ENCODE measurements around the gene FTO.

FTO gene

DNA sequence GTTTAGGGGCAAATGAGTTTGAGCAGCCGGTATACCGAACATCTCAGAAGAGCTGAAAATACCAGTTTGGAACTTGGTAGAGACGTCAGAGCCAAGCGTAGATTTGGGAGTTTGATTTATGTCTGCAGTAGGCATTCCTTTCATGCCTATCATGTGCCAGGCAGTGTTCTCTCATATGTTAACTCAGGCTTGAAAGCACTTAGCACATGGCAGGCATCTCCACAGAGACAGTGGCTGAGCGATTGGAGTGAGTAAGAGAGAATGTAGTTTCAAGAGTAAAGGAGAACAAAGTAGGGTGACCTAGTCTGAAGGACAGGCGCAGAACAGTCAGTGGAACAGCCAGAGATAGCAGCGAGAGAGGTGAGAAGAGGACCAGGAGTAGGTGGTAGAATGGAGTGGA lies 207.0 kb downstream of the FTO start:
- DNase-seq = no peak

DNA sequence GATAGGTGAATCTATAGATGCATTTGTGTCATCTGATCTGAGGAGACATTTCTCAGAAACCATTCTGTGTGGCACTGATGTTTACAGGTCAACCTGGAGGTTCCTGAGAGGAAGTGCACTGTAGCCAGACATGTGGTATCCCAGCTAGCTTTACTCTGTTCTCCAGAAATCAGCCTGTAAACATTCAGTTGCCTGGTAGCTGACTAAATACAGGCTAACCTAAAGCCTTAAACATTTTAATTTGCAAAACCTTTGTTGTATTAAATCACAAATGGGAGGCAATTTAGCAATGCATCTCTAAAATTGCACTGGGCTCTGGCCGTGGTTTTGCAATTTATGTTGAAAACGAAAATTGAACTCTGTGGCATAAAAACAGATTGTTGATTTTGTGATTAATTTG lies 207.6 kb downstream of the FTO start:
- DNase-seq = no peak

DNA sequence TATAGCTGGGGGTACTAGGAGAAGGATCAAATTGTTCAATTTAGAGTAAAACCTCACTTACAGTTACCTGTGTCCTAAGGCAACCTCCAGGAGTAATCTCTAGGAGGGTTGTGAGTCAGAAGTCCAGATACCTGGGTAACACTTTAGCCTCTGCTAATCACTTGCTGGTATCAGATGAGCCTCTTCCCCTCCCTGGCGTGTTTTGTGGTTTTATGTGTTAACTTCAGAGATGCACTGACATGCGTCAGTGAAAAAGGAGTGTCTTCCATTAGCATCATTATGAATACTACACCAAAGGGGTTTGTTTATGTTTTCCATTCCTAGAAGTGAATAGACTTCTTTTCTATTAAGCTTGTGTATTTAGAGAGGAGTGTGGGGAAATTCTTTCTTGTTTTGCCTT lies 208.2 kb downstream of the FTO start:
- DNase-seq = no peak

DNA sequence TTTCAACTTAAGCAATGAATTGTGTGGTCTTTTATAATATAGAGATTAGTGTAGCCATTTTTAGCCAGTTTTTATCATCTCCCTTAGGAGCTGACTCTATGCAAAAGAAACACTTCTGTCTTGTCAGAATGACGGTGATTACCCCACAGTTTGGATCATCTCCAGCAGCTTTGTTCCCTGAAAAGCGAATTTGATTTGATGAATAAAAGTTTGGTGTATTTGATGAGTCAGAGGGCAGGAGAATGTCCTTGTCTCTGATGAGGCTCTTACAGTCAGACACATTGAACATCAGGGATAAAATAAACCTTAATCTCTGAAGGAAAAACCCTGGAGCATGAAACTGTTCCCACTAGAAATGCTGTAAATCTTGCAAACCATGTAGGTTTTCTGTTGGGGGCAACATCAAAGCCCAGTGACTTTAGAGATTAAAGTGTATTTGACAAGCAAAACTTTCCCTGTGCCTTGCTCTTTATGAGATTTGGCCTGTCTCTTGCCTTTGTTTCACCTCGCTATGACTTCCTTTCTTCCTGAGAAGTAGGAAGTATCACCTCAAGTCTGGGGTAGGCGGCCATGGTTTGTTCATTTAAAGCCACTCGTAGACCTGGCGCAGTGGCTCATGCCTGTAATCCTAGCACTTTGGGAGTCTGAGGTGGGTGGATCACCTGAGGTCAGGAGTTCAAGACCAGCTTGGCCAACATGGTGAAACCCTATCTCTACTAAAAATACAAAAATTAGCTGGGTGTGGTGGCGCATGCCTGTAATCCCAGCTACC lies 209.3 kb downstream of the FTO start:
- DNase-seq = no peak

DNA sequence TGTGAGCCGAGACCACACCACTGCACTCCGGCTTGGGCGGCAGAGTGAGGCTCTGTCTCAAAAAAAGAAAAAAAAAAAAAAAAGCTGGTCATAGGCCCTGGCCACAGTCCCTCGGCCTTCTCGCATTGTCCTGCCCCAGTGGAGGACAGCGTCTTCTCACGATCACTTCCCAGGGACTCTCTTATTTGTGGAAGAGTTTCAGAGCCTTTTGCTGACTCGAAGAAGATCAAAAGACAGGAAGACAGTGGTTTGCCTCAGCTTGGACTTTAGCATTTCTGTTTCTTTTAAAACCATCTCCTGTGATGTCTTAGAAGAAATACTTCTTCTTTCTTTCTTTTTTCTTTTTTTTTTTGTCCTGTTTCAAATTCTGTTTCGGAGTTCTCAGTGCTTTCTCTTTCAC lies 210.0 kb downstream of the FTO start:
- DNase-seq = no peak

DNA sequence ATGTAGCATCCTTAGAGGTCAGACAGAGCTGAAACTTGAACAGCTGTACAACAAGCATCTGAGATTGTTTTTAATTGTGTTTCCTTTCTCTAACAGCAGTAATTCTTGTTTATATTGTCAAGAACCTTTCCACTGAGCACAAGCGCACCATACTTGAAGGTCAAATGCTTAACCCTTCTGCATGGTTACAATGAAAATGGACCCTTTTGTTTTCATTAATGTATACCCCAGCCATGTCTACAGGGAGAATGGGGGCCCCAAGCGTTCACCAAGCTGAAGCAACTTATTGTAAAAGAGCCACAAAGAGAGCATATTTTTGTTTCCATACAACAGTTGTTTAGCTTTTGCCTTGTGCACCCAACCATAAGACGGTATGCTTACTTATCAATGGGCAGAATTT lies 210.8 kb downstream of the FTO start:
- no peak for DNase-seq

DNA sequence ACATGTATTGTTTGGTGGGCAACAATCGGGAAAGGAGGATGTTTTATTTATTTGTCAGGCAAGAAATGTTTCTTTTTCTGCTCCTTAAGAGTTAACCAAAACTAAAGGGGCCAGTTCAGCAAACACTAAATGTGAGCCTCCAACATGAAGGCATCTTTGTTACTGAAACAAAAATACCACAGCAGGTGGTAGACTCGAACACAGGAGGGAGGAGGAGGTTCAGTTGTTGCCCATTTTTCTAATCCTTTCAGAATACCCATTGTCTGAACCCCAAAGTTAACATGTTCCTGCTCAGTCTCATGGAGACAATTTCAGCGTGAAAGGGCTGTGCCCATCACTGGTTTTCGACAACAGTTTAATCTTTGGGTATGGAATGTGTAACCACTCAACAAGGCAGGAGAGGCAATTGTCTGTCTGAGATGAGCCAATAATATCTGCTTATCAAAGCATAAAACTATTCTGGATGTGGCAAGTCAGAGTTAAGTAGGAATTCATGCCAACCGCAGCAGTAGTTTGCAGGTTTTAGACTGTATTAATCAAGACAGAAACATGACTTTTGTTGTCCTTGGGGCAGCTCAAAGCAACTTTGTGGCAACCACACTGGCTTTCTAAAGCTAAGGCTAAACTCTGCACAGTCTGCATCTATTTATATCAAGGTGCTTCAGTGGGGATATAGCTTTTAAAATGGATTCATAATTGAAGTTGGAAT lies 211.7 kb downstream of the FTO start:
- DNase-seq = no peak

DNA sequence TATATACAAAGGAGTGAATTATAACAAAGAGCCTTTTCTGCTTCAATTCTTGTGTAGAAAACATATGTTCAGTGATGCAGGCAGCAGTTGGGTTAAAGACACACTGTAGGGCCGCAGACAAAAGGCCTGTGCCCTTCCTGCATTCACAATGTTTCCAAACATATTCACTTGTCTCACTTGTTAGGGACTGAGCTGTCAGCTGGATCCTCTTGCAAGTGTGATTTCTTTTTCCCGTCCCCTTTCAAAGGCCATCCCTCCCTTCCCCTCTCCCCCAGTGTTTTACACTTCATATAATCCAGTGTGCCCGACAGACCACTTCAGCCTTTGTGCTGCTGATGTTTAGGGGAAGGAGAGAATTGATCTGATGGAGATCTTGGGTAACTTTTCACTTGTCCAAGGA lies 217.0 kb downstream of the FTO start:
- no peak for DNase-seq

DNA sequence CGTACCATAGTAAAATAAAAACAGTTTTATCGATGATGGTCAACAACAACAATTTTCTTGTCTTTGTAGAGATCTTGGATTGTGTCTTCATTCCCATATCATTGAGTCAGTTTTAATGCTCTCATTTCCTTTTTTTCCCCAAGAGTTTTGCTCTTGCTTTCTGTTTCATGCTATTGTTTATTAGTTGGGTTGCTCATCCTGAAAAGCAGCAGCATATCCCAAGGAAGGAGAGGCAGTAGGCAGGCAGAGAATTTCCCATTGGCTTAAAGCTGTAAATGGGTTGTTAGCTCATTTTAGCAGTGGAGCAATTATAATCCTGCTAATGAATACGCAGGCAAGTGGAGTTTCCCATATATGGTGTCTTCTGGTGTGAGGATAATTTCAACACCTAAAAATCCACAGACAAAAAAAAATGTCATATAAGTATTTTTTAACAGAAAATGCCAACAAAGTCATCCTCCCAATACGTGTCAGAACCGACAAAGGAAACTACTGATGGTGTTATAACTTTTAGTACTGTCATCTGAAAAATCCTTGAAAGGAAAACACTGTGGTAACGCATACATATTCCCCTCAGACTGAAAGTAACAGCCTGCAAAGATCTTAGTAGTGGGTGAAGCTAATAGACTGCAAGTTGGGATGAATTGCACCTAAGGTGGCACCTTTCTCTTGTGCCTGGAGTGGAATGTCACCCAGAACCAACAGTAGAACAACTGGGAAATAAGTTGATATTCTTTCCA lies 218.3 kb downstream of the FTO start:
- DNase-seq = no peak

DNA sequence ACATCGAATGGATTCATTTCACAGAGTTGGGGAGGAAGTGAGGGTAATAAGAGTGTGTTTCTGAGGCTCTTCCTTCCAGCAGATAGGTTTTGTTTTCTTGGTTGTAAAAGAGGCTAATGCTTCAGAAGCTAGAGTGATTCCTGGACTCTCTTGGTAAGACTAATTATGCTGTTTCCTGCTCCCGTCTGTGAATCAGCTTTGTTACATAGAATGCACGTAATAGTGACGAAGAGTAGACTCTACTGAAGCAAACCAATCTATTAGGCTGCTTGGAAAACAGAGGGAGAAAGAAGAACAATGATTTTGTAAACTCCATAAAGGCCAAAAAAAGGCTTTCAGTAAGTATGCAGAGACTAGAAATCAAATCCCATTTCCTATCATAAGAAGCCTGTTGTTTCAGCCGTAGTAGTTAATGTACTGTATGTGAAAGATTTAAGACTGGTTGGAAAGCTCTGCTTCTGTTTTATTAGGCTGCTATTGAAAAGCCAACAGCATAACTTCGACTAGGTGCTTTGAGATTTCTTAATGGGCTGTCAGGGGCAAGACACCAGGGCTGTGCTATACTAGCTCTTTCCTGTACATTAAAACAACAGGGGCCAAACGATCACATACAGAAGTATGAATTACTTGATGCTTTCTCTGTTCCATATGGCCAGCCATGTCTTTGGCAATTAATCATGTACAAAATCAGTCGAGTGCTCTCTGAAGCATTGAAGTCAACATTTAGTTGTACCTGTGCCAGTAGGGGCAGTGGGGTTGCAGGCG lies 219.0 kb downstream of the FTO start:
- DNase-seq = no peak

DNA sequence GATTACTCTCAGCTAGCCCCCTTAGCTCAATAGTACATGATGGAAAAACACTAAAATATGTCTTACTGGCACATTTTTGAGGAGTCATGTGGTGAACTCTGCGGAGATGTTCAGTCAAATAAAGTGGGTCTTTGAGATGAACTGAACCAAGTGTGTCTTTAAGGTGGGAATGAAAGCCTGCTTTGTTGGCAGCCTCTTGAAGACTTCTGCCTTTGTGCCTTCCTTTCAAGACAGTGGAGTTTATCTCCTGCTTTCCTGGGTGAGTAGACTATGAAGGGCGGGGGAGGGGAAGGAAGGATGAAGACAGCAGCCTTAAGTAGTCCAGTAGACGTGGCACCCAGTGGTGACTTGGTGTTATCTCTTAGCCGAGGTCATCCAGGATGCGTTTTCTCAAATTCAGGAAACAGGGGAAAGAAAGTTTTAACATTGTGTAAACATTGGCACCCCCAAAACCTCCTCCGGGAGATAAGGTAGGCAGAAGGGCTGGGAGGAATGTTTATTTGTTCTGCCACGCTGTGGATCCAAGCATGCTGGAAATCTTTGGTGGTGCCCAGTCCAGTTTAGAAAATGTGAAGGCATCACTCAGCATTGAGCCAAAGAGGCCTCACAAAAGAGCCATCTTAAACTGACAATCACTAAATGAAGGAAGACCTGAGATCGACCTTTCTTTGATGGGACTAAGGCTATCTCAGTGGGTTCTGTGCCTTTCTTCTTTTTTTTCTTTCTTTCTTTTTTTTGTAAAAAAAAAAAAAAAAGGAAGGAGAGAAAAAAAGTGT lies 220.6 kb downstream of the FTO start:
- DNase-seq = no peak

DNA sequence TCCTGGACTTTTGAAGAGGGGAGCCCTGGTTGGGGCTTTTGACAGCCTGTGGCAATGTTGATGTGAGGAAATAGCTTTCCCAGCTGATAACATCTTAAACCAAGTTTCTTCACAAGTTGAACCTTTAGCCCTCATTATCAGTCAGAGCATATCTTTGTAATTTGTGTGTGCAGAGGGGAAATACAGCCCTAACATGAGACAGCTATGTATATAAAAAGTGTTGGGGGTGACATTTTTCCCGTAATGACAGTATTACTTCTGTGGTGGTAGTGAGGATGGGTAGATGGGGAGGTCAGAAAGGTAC lies 221.1 kb downstream of the FTO start:
- DNase-seq = no peak

DNA sequence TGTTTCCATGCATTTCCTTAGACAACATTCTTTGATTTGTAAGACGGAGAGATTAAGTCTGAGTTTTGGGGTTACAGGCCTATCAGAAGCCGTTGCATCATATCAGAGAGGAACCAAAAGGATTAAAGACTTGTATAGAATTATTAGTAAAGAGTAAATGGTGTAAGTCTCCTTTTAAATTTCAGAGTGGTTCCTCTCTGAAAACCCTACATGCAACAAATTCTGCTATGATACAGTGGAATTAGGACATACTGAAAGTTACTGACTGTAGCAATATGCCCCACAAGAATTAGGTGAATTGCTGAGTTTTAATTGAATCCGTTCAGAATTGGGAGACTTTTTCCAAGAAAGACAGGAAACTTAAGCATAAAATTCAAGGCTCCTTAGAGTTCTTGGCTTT lies 221.6 kb downstream of the FTO start:
- no peak for DNase-seq

DNA sequence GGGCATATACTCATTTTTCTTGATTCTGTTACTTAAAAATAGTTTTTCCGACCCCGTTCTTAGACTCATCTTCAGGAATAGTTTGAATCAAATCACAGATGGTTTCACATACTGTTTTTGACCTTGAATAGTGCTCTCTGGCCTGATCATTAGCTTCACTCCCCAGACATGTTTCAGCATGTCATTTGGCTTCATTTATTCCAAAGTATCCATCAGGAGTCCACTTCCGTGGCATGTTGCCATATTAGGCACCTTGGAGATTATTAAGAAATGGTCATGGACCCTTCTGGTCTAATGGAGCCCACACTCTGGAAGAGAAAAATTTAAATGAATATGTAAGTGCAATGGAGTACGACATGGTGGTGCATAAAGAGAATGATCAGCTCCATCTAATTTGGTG lies 222.3 kb downstream of the FTO start:
- no peak for DNase-seq

DNA sequence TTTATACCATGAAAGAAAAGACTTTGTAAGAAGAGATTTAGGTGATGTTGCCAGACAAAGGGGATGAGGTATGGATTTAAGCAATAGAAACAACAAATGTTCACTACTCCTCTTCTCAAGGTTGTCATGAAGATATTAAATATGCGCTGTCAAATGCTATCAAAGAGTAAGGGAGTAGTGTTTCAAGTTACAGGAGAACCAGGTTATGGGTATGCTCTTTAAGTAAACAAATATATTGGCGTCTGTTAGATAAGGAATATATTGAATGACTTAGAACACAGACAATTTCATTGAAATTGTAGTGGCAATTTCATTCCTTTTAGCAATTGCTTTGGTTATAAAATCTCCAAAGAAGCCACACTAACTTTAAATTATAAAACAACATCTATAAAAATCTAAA lies 229.0 kb downstream of the FTO start:
- no peak for DNase-seq

DNA sequence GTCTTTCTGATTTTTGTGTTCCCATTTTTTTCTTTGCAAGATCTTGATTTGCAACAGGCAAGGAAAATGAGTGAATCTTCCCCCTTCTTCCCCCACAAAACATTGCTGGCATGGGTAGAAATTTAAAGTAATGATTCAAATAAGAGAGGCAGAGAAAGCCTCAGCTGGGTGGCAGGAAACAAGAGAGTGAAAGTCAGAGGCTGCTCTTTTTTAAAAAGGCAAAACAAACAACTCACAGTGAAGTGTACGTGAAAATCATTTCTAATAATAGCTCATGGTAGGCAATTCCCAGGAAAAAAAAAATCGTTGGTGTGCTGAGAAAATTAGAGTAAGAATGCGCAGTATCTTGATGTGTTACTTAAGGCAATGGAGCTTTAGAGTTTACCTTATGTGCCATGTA lies 229.5 kb downstream of the FTO start:
- DNase-seq = no peak

DNA sequence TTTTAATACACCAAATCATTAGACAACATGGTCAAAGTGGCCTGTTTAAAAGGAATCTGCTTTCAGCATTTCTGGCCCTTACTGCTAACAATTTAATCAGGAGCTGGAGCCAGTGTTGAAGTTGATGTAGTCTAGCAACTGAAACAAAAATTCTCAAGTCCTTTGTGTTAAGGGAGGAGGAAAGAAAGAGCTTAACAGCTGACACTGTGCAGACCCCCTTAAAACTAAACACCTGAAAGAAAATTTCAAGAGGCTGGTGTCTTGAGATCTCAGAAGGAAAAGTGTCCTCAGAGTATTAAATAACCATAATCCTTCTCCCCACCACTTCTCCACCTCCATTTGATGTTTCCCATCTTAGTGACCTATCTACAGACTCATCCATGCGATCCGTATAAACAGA lies 232.1 kb downstream of the FTO start:
- no peak for DNase-seq

DNA sequence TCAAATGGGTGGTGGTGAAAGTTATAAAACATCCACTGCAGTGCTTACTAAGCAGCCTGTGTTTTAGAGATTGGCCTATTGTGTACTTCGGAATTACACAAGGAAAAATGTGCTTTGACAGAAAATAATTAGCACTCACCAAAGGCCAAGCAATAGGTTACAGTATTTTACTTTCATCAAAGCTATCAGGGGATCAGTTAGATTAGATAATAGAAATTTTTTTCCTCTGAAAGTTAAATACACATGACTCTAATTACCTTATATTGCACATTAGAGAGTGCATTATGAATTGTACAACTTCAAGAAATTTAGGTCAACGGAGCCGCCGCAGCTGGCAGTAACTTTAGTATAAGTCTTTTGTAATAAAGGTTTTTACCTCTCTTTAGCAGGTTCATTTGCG lies 232.6 kb downstream of the FTO start:
- DNase-seq = no peak

DNA sequence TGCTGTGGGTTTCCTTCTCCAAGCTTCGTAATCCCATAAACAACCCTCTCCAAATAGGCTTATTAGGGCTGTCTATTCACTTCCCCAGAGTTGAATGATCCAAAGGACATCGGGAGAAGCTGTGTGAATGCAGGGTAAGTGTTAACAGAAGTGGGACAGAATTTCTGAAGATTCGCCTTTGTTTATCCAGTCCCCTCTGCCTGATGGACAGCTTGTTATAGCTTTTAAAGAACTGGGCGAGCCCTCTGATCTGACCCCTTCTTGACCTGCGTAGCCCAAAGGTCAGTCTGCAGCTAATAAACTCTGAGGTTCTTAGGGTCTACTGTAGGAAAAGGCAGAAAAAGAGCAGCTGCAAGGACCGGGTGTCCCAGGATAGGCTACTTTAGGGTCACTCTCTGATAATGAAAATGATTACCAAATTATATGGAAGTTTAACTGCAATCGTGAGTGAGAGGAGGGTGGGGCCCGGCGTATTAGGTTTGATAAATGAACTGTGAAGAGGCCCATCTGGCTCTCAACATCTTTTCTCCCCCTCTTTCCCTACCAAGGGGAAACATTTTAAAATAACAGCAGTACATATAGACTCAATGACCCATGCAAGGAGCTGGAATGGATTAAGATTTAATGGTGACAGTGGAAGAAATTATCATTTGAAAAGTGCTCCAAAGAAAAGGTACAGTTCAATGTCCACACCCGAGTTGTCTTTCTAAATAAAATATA lies 233.4 kb downstream of the FTO start:
- DNase-seq = no peak

DNA sequence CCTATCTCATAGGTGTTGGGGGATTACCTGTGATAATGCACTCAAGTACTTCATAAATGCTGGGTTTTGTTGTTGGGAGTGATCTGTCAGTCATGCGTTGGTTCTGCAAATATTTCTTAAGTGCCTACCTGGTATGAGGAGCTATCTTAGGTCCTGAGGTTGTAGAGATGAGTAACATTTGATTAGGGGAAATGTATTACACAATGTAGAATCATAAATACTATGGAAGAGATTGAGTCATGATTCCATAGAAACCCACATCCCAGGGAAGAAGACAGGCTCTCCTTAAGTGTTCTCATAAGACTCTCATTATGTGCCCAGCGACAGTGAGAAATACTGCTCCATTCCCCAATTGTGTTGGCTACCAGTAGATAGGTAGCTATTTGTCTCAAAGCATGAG lies 240.1 kb downstream of the FTO start:
- DNase-seq = no peak

DNA sequence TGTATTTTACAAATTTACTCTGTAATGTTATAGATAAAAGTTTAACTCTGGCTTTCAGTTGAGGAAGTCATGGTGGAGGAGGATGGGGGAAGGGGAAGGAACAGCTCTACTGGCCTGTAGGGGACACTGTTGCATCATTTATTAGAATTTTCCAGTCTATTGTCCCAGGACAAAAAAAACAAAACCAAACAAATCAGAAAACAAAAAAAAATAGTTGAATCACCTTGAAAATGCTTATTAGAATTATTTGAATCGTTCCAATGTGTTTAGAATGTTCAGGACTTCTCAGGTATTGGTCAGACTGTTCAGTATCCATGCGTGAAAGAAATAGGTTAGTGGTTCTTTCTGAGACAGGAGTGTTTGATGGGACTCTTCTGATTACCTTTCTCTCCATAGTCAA lies 242.0 kb downstream of the FTO start:
- DNase-seq = no peak

DNA sequence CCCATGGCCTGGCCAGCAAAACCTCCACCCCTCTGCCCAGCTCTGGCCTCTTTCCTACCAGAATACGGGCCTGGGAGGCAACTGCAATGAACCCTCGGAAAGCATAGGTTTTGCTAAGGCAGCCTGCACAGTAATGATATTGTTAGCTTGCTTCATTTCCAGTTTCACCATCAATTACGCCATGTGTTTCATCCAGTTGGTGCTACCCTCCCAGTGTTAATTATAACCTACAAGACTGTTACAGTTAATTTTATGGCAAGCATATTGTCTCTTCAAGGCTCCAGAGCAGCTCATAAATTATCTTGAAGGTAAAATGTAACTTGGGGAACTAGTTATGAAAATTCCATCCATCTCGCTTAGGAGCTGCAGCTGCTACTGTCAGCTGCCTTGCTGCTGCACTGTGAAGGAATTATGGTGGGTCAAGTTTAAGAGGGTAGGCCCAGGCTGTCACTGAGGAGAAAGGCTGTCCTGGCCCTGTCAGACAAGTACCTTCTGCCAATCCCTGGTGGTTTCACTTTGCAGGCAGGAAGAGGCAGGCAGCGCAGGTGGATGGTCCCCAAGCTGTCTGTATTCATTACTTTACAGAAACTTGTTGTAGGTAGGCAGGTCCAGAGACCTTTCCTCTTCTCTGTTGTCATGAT lies 242.9 kb downstream of the FTO start:
- DNase-seq = no peak

Data from NK-92 treated with Interleukin-12 subunit alpha and Interleukin-12 subunit beta, amount 100 ng/mL, for 24 hours (cell line).